GM19043 (cell line): ENCODE results near the gene SELL.
A peak's percentile ranks its signal among the peaks of the same experiment; 100 is the strongest.
"Not testable (repeated sequence)": the region's sequence is repeated elsewhere in the genome, so short reads cannot be mapped to it uniquely, and the experiment has no call there.

ENCODE experiments used
- ATAC-seq: cut with Tn5 transposase; IDR thresholded peaks from one replicate; pipeline ENCODE4 v1.9.1; 2021; ENCODE audit warnings: low read depth; ENCODE audit not compliant: unreplicated experiment

The SELL gene

GRCh38 chr1:169670836-169671235, 40.6 kb downstream of the SELL start:
- ATAC-seq = no peak

- ATAC-seq = not testable (repeated sequence)
Measured at GRCh38 chr1:169670244-169670643, 41.2 kb downstream of the SELL start.

- not testable (repeated sequence) for ATAC-seq
Measured at GRCh38 chr1:169667699-169668596, 43.5 kb downstream of the SELL start.

GRCh38 chr1:169667227-169667639, 44.2 kb downstream of the SELL start:
- ATAC-seq = peak; percentile 78

GRCh38 chr1:169662680-169663079, 48.7 kb downstream of the SELL start:
- not testable (repeated sequence) for ATAC-seq

GRCh38 chr1:169661066-169661465, 50.4 kb downstream of the SELL start:
- ATAC-seq = not testable (repeated sequence)

- ATAC-seq = not testable (repeated sequence)
Measured at GRCh38 chr1:169658777-169659176, 52.6 kb downstream of the SELL start.

GRCh38 chr1:169653873-169654272, 57.5 kb downstream of the SELL start:
- no peak for ATAC-seq

- no peak for ATAC-seq
Measured at GRCh38 chr1:169651035-169651434, 60.4 kb downstream of the SELL start.

- no peak for ATAC-seq
Measured at GRCh38 chr1:169650551-169650950, 60.9 kb downstream of the SELL start.

- ATAC-seq = no peak
Measured at GRCh38 chr1:169648709-169649108, 62.7 kb downstream of the SELL start.

GRCh38 chr1:169648187-169648586, 63.2 kb downstream of the SELL start:
- no peak for ATAC-seq

GRCh38 chr1:169647512-169647911, 63.9 kb downstream of the SELL start:
- ATAC-seq = no peak

- ATAC-seq = no peak
Measured at GRCh38 chr1:169644297-169644696, 67.1 kb downstream of the SELL start.
